Psoas muscle (tissue), 8 donors: ENCODE measurements around the gene UBL3. TPM values are rescaled to one million over a fixed set of nuclear protein-coding genes. Genes with fewer than 3 reads are reported as not detected.

Experiments used
- ATAC-seq, 4 donors: fragments of 200-7000 bp; cut with Tn5 transposase; one replicate each; pipeline ENCODE4 v1.9.1; 2020; ENCODE audit warnings: moderate library complexity in 3 of 4, mild to moderate bottlenecking in 2 of 4
- DNase-seq, 2 donors: peaks; one replicate each; pipeline ENCODE4 v3.0.0-alpha.2; 2020
- H3K27ac ChIP-seq: fragments of 200-600 bp; one replicate; pipeline ENCODE4 v1.8.0; 2022
- H3K27me3 ChIP-seq, 3 donors: fragments of 200-600 bp in 1 of 3; one replicate each; pipeline versions ENCODE4 v1.6.1 to v1.8.0; 2013 to 2022; ENCODE audit warnings: low read length in 2 of 3, mild to moderate bottlenecking in 2 of 3, moderate library complexity in 1 of 3; ENCODE audit not compliant: insufficient read depth in 3 of 3
- H3K36me3 ChIP-seq, 2 donors: fragments of 200-600 bp in 1 of 2; one replicate each; pipeline versions ENCODE4 v1.6.1 to v1.8.0; 2013 to 2022; ENCODE audit warnings: low read depth in 1 of 2, mild to moderate bottlenecking in 1 of 2, moderate library complexity in 1 of 2; ENCODE audit not compliant: insufficient read depth in 1 of 2
- H3K4me1 ChIP-seq: fragments of 200-600 bp; one replicate; pipeline ENCODE4 v1.8.0; 2022
- H3K4me3 ChIP-seq: fragments of 200-600 bp; one replicate; pipeline ENCODE4 v1.8.0; 2022; ENCODE audit warnings: mild to moderate bottlenecking
- H3K9me3 ChIP-seq: fragments of 200-600 bp; one replicate; pipeline ENCODE4 v1.8.0; 2022
- WGBS, 3 donors: extraction: QIAGEN DNeasy Blood & Tissue Kit; methylation state at CpG; one replicate each; pipeline versions ENCODE4 v1.1.6 to v1.1.7; 2013; 5-methylcytosine and 5-hydroxymethylcytosine counted together
- intact Hi-C, 2 donors: fragments of 100-400 bp; cut with DNase I; formaldehyde crosslinking; loops; one replicate each; pipeline versions ENCODE4 v1.11.0 to v1.14.2; 2022
- polyA plus RNA-seq, 3 donors: library from polyadenylated mRNA; stranded (reverse); fragments of 200-250 nt; gene quantifications; one replicate each; pipeline ENCODE4 v1.2.3, GENCODE V29; 2013
- total RNA-seq, 4 donors: library from RNA; stranded (reverse); fragmentation: NEBNext Ultra II Directional in 2 of 4; extraction: Animal tissue kit (Norgen Biotek cat#: 25700) in 2 of 4; gene quantifications; one replicate each; pipeline versions ENCODE4 v1.2.1 to v1.2.4, GENCODE V29; 2021 to 2023
- TF ChIP-seq, protein P1 (sequence below): fragments of 200-600 bp; IDR thresholded peaks from one replicate; pipeline ENCODE4 v1.8.0; 2022; ENCODE audit warnings: antibody characterized with exemption
- donor health status: healthy with polysubstance abuse.
- donor health status: DM: no; HTN: no; CAD: no; lungs with moderate emphysema.
- donor health status: Bipolar disorder and iron deficiency.
- donor health status: healthy.
- donor health status: DM: yes; HTN: yes; CAD: no.
- donor health status: DM: no; HTN: no; CAD: no.
- donor health status: DM: no; HTN: no; CAD: no.
- donor health status: DM: yes; HTN: yes; CAD: no.

Gene UBL3
- total and polyA plus RNA-seq, 7 donors: 15.7 to 43.8 (median 22.8) TPM

- Histone ChIP-seq H3K4me3 (peak overlapping the region; percentile 44), H3K36me3 (no peaks in the 10 kb centered on the region), H3K4me1 (peaks cover 78% of the 10 kb centered on the region), H3K27ac (peak overlapping the region; percentile 70), H3K9me3 (peaks cover 4% of the 10 kb centered on the region), H3K27me3 (no peaks in the 10 kb centered on the region)
- intact Hi-C loops: no loop called here
- TF ChIP-seq, protein P1, sequence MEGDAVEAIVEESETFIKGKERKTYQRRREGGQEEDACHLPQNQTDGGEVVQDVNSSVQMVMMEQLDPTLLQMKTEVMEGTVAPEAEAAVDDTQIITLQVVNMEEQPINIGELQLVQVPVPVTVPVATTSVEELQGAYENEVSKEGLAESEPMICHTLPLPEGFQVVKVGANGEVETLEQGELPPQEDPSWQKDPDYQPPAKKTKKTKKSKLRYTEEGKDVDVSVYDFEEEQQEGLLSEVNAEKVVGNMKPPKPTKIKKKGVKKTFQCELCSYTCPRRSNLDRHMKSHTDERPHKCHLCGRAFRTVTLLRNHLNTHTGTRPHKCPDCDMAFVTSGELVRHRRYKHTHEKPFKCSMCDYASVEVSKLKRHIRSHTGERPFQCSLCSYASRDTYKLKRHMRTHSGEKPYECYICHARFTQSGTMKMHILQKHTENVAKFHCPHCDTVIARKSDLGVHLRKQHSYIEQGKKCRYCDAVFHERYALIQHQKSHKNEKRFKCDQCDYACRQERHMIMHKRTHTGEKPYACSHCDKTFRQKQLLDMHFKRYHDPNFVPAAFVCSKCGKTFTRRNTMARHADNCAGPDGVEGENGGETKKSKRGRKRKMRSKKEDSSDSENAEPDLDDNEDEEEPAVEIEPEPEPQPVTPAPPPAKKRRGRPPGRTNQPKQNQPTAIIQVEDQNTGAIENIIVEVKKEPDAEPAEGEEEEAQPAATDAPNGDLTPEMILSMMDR: no peak
- peak; percentile 70 to 96 (median 83) for ATAC-seq
- 12 to 21% (median 17%) methylated on average over 3 of the region's 3 CpGs for WGBS, 3 donors
- no peak for DNase-seq
These were observed 32.6 kb downstream of the UBL3 start for GRCh38 chr13:29817604-29818378.

- no peak for ATAC-seq
- no peak overlapping the region for H3K4me3 ChIP-seq
- H3K9me3 ChIP-seq: peaks cover 4% of the 10 kb centered on the region
- TF ChIP-seq, protein P1: no peak
- H3K27me3 ChIP-seq: no peaks in the 10 kb centered on the region
- intact Hi-C loops: no loop called here
- 69 to 83% (median 73%) methylated on average over 2 of the region's 2 CpGs for WGBS, 3 donors
- no peaks in the 10 kb centered on the region for H3K36me3 ChIP-seq
- no peak overlapping the region for H3K27ac ChIP-seq
- DNase-seq: no peak
- peaks cover 82% of the 10 kb centered on the region for H3K4me1 ChIP-seq
These were observed 33.7 kb downstream of the UBL3 start for GRCh38 chr13:29816715-29817114.

- TF ChIP-seq, protein P1: no peak
- intact Hi-C loops: no loop called here
- DNase-seq (no peak), ATAC-seq (no peak)
- H3K36me3 ChIP-seq: no peaks in the 10 kb centered on the region
- peaks cover 78% of the 10 kb centered on the region for H3K4me1 ChIP-seq
- no peaks in the 10 kb centered on the region for H3K27me3 ChIP-seq
- no peak overlapping the region for H3K27ac ChIP-seq
- H3K9me3 ChIP-seq: no peaks in the 10 kb centered on the region
- no peak overlapping the region for H3K4me3 ChIP-seq
These were observed 35.1 kb downstream of the UBL3 start for GRCh38 chr13:29815336-29815735.

DNA sequence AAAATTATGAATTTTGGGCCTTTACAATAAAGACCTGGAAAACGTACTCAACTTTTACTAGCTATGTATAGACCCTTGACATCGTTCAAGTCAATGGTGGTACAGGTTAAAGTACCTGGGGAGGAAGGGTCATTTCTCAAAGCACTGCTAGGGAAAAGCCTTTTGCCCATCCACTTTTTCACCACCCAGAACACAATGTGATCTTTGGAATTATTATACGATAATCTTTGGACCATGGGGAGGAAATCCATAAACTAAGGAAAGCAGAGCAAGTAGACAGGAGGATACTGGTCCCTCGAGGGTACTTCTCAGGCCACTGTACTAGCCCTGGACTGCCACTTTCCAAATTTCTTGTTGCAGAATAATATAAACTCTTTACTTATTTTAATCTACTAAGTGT is 39.5 kb downstream of the UBL3 start:
- H3K36me3 ChIP-seq: no peaks in the 10 kb centered on the region
- TF ChIP-seq, protein P1: no peak
- no peaks in the 10 kb centered on the region for H3K27me3 ChIP-seq
- DNase-seq (no peak), ATAC-seq (no peak)
- H3K4me1 ChIP-seq: peaks cover 67% of the 10 kb centered on the region
- H3K9me3 ChIP-seq: no peaks in the 10 kb centered on the region
- no peak overlapping the region for H3K27ac ChIP-seq
- H3K4me3 ChIP-seq: no peak overlapping the region
- intact Hi-C loops: no loop called here
- WGBS, 3 donors: 86 to 90% (median 88%) methylated on average over 4 of the region's 4 CpGs
